Endodermal cell (in vitro differentiated cells): Measurements from ENCODE around the gene BMAL2. TPM values are rescaled to one million over a fixed set of nuclear protein-coding genes. Genes with fewer than 3 reads are reported as not detected.

Experiments used
- DNase-seq: peaks from one replicate; pipeline ENCODE4 v3.0.0-alpha.2; 2017
- H3K27ac ChIP-seq: 2 replicates; pipeline ENCODE4 v1.5.1; 2013; ENCODE audit warnings: mild to moderate bottlenecking, low read depth, low read length, moderate library complexity
- H3K27me3 ChIP-seq: 2 replicates; pipeline ENCODE4 v1.6.1; 2013; ENCODE audit warnings: mild to moderate bottlenecking, low read length, moderate library complexity; ENCODE audit not compliant: insufficient read depth, control insufficient read depth, poor library complexity, severe bottlenecking
- H3K36me3 ChIP-seq: 2 replicates; pipeline ENCODE4 v1.7.0; 2013; ENCODE audit warnings: mild to moderate bottlenecking, low read length, moderate library complexity; ENCODE audit not compliant: control insufficient read depth, insufficient read depth
- H3K4me1 ChIP-seq: one replicate; pipeline ENCODE4 v1.7.0; 2013; ENCODE audit warnings: low read length; ENCODE audit not compliant: control insufficient read depth, insufficient read depth
- H3K4me3 ChIP-seq: 2 replicates; pipeline ENCODE4 v1.5.1; 2013; ENCODE audit warnings: mild to moderate bottlenecking, low read length, moderate library complexity
- H3K9ac ChIP-seq: 2 replicates; pipeline ENCODE4 v1.6.1; 2013; ENCODE audit warnings: mild to moderate bottlenecking, low read length, moderate library complexity; ENCODE audit not compliant: poor library complexity, severe bottlenecking; ENCODE audit errors: extremely low read depth
- H3K9me3 ChIP-seq: 2 replicates; pipeline ENCODE4 v1.6.1; 2013; ENCODE audit warnings: mild to moderate bottlenecking, low read length, moderate library complexity; ENCODE audit not compliant: control insufficient read depth
- H3K27ac Mint-ChIP-seq: 2 replicates; pipeline ENCODE4 v1.8.0; 2020; ENCODE audit warnings: mixed read lengths
- H3K27me3 Mint-ChIP-seq: 2 replicates; pipeline ENCODE4 v1.8.0; 2021; ENCODE audit warnings: mild to moderate bottlenecking, mixed read lengths; ENCODE audit not compliant: insufficient read depth
- H3K36me3 Mint-ChIP-seq: 2 replicates; pipeline ENCODE4 v1.8.0; 2020; ENCODE audit warnings: low read depth, mixed read lengths
- H3K4me1 Mint-ChIP-seq: 2 replicates; pipeline ENCODE4 v1.8.0; 2020; ENCODE audit warnings: mixed read lengths
- H3K4me3 Mint-ChIP-seq: 2 replicates; pipeline ENCODE4 v1.8.0; 2020; ENCODE audit warnings: mild to moderate bottlenecking, moderate library complexity, mixed read lengths
- H3K9me3 Mint-ChIP-seq: 2 replicates; pipeline ENCODE4 v1.8.0; 2020; ENCODE audit warnings: mild to moderate bottlenecking, mixed read lengths
- WGBS, 2 experiments: methylation state at CpG; one replicate each; pipeline versions ENCODE4 v1.1.5 to v1.1.7; 2013; ENCODE audit warnings: missing lambda C conversion rate in 2 of 2, mixed read lengths in 1 of 2; ENCODE audit not compliant: insufficient coverage in 1 of 2, insufficient read length in 1 of 2; 5-methylcytosine and 5-hydroxymethylcytosine counted together
- total RNA-seq, 2 donors: library from RNA; stranded (reverse); fragmentation: NEBNext Ultra II Directional in 1 of 2; extraction: Animal tissue kit (Norgen Biotek cat#: 25700) in 1 of 2; gene quantifications; 2 replicates in 1 of 2; 3 replicates in 1 of 2; pipeline ENCODE4 v1.2.1, GENCODE V29; 2021
- TF ChIP-seq, protein P1 (sequence below): fragments of 200-600 bp; sonication (generic); conservative IDR thresholded peaks from 2 replicates; pipeline ENCODE4 v1.5.0; 2021; ENCODE audit warnings: antibody characterized with exemption, mild to moderate bottlenecking

The BMAL2 gene
- total RNA-seq, 2 donors from 2014 or later: 20.3 to 31.0 TPM

- no peak for DNase-seq
- TF ChIP-seq, protein P1, sequence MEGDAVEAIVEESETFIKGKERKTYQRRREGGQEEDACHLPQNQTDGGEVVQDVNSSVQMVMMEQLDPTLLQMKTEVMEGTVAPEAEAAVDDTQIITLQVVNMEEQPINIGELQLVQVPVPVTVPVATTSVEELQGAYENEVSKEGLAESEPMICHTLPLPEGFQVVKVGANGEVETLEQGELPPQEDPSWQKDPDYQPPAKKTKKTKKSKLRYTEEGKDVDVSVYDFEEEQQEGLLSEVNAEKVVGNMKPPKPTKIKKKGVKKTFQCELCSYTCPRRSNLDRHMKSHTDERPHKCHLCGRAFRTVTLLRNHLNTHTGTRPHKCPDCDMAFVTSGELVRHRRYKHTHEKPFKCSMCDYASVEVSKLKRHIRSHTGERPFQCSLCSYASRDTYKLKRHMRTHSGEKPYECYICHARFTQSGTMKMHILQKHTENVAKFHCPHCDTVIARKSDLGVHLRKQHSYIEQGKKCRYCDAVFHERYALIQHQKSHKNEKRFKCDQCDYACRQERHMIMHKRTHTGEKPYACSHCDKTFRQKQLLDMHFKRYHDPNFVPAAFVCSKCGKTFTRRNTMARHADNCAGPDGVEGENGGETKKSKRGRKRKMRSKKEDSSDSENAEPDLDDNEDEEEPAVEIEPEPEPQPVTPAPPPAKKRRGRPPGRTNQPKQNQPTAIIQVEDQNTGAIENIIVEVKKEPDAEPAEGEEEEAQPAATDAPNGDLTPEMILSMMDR: no peak
- H3K4me1 Mint-ChIP-seq: no peaks in the 10 kb centered on the region
- Histone ChIP-seq H3K9ac (no peak overlapping the region), H3K27ac (no peak overlapping the region), H3K9me3 (peaks cover 19% of the 10 kb centered on the region), H3K27me3 (no peaks in the 10 kb centered on the region), H3K36me3 (peaks cover 57% of the 10 kb centered on the region), H3K4me1 (peaks cover 3% of the 10 kb centered on the region), H3K4me3 (no peak overlapping the region)
- H3K27ac Mint-ChIP-seq: no peak overlapping the region
- no peaks in the 10 kb centered on the region for H3K27me3 Mint-ChIP-seq
- peaks cover 10% of the 10 kb centered on the region for H3K9me3 Mint-ChIP-seq
- H3K36me3 Mint-ChIP-seq: peaks cover 48% of the 10 kb centered on the region
- no peak overlapping the region for H3K4me3 Mint-ChIP-seq
Measured at GRCh38 chr12:27300226-27300625, 32.4 kb upstream of the BMAL2 start.

DNA sequence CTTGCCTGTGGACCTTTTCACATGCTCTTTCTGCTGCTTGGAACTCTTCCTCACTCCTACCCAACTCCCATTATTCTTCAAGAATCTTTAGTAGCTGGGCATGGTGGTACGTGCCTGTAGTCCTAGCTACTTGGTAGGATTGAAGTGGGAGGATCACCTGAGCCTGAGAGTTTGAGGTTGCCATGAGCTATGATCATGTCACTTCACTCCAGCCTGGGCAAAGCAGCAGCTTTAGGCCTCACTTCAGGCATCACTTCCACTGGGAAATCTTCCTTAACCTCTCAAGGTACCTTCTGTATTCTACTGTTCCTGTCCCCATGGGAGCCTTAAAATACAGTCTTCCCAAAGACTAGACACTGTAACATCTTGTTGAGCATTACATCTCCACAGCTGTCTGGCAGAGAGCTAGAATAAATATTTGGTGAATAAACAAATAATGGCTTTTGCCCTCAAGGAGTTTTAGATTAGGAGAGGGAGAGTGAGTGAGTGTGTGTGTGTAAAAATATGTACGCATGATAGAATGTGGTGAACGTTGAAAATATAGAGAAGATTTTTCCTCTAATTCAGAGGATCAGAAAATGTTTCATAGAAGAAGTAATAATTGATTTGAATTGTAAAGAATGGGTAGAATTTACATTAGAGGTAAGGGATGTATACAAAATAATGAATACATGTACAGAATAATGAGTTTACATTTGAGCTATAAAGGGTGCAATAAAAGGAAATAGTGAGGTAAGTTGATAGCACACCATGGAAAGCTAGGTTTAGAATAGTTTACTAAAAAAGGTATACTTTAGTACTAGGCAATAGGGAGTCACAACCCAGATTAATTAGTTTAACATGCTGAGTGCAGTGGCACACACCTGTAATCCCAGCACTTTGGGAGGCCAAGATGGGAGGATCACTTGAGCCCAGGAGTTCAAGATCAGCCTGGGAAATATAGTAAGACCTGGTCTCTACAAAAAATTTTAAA, 29.2 kb upstream of the BMAL2 start:
- Histone ChIP-seq H3K9me3 (peaks cover 12% of the 10 kb centered on the region), H3K36me3 (peaks cover 66% of the 10 kb centered on the region), H3K27me3 (no peaks in the 10 kb centered on the region), H3K9ac (no peak overlapping the region), H3K4me3 (no peak overlapping the region), H3K4me1 (no peaks in the 10 kb centered on the region), H3K27ac (no peak overlapping the region)
- H3K9me3 Mint-ChIP-seq: peaks cover 9% of the 10 kb centered on the region
- H3K36me3 Mint-ChIP-seq: peaks cover 45% of the 10 kb centered on the region
- no peaks in the 10 kb centered on the region for H3K27me3 Mint-ChIP-seq
- H3K27ac Mint-ChIP-seq: no peak overlapping the region
- TF ChIP-seq, protein P1: no peak
- H3K4me3 Mint-ChIP-seq: no peak overlapping the region
- H3K4me1 Mint-ChIP-seq: no peaks in the 10 kb centered on the region
- no peak for DNase-seq
- WGBS, 2 experiments: 79 to 94% methylated on average over 2 to 3 of the region's 3 CpGs

- Mint-ChIP-seq H3K36me3 (peaks cover 42% of the 10 kb centered on the region), H3K27ac (no peak overlapping the region), H3K9me3 (no peaks in the 10 kb centered on the region), H3K4me3 (no peak overlapping the region), H3K4me1 (no peaks in the 10 kb centered on the region), H3K27me3 (no peaks in the 10 kb centered on the region)
- WGBS, 2 experiments: 95% methylated on average over 1 of the region's 1 CpG; no CpG with 5 or more reads in 1 of the 2 experiments
- peaks cover 62% of the 10 kb centered on the region for H3K36me3 ChIP-seq
- DNase-seq: no peak
- H3K27ac ChIP-seq: no peak overlapping the region
- H3K9me3 ChIP-seq: no peaks in the 10 kb centered on the region
- H3K4me3 ChIP-seq: no peak overlapping the region
- TF ChIP-seq, protein P1: no peak
- H3K9ac ChIP-seq: no peak overlapping the region
- no peaks in the 10 kb centered on the region for H3K27me3 ChIP-seq
- H3K4me1 ChIP-seq: no peaks in the 10 kb centered on the region
Measured at GRCh38 chr12:27304856-27305255, 27.8 kb upstream of the BMAL2 start.
